Measurements from ENCODE around the gene AFF3.

GRCh38 chr2:100041946-100042345, 100.4 kb downstream of the AFF3 start:
- TF ChIP-seq POLR2A (IDR thresholded peaks at IDR 0.05), result no peak
- TF ChIP-seq, protein P1, sequence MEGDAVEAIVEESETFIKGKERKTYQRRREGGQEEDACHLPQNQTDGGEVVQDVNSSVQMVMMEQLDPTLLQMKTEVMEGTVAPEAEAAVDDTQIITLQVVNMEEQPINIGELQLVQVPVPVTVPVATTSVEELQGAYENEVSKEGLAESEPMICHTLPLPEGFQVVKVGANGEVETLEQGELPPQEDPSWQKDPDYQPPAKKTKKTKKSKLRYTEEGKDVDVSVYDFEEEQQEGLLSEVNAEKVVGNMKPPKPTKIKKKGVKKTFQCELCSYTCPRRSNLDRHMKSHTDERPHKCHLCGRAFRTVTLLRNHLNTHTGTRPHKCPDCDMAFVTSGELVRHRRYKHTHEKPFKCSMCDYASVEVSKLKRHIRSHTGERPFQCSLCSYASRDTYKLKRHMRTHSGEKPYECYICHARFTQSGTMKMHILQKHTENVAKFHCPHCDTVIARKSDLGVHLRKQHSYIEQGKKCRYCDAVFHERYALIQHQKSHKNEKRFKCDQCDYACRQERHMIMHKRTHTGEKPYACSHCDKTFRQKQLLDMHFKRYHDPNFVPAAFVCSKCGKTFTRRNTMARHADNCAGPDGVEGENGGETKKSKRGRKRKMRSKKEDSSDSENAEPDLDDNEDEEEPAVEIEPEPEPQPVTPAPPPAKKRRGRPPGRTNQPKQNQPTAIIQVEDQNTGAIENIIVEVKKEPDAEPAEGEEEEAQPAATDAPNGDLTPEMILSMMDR (IDR thresholded peaks at IDR 0.05), result no peak

Data from lower leg skin (tissue), 3 donors.